Hepatocyte (in vitro differentiated cells): ENCODE data around the gene PPDPF.

Source experiments
- CTCF ChIP-seq: fragments of 200-600 bp; sonication (generic); IDR thresholded peaks from 2 replicates; pipeline ENCODE4 v1.5.1; 2016; ENCODE audit warnings: antibody characterized with exemption, mild to moderate bottlenecking; ENCODE audit not compliant: poor library complexity
- EZH2 ChIP-seq: fragments of 200-600 bp; sonication (generic); IDR thresholded peaks from 2 replicates; pipeline ENCODE4 v1.6.1; 2016; ENCODE audit warnings: antibody characterized with exemption, mild to moderate bottlenecking, borderline replicate concordance

- TF ChIP-seq EZH2 (no peak), CTCF (no peak)
Observed at GRCh38 chr20:63518351-63518861, 2.2 kb upstream of the PPDPF start.
